Measurements from ENCODE around the gene UTP4.
A peak's percentile ranks its signal among the peaks of the same experiment; 100 is the strongest.

Gene UTP4

GRCh38 chr16:69105501-69106361, 26.7 kb upstream of the UTP4 start, which contains the start of gene HAS3:
HAS3 (plus strand) TSS chr16:69105653; CDS start chr16:69109396, 3,743 bp downstream.
- peak; percentile 51 for TF ChIP-seq CTCF (IDR thresholded peaks at IDR 0.05; ENCODE audit: control extremely low read depth, extremely low read depth, low read depth, missing control alignments)
- CTCF ChIA-PET, result interaction anchor here (1.0 to 1.8 kb wide), 5 partner anchors 11 to 578 kb away, joined by 3 to 4 read pairs (median 3); no protein-coding TSS in a partner anchor
- POLR2A ChIA-PET, result interaction anchor here (0.6 kb wide), 1 partner anchor 15 kb away, joined by 3 read pairs; no protein-coding TSS in a partner anchor
- peak; percentile 65 for DNase-seq (ENCODE audit: extremely low spot score)

- DNase-seq (ENCODE audit: extremely low spot score), result peak; percentile 50
- ChIA-PET POLR2A (no interaction called here), CTCF (interaction anchor here (1.0 to 1.5 kb wide), 3 partner anchors 11 to 206 kb away, joined by 3 to 4 read pairs (median 3); no protein-coding TSS in a partner anchor)
- no peak for TF ChIP-seq CTCF (IDR thresholded peaks at IDR 0.05; ENCODE audit: control extremely low read depth, extremely low read depth, low read depth, missing control alignments)
Measured at GRCh38 chr16:69106491-69107315, 25.7 kb upstream of the UTP4 start.

GRCh38 chr16:69107316-69107962, 25.0 kb upstream of the UTP4 start:
- ChIA-PET POLR2A (interaction anchor here (0.5 kb wide), 1 partner anchor 738 kb away, joined by 4 read pairs; no protein-coding TSS in a partner anchor), CTCF (interaction anchor here (1.9 to 2.3 kb wide), 3 partner anchors 10 to 18 kb away, joined by 6 to 14 read pairs (median 8); no protein-coding TSS in a partner anchor)
- no peak for DNase-seq (ENCODE audit: extremely low spot score)
- no peak for TF ChIP-seq CTCF (IDR thresholded peaks at IDR 0.05; ENCODE audit: control extremely low read depth, extremely low read depth, low read depth, missing control alignments)

- POLR2A ChIA-PET, result interaction anchor here (0.5 to 0.7 kb wide), 2 partner anchors 244 to 739 kb away, joined by 3 to 4 read pairs; no protein-coding TSS in a partner anchor
- TF ChIP-seq CTCF (IDR thresholded peaks at IDR 0.05; ENCODE audit: control extremely low read depth, extremely low read depth, low read depth, missing control alignments), result no peak
- no peak for DNase-seq (ENCODE audit: extremely low spot score)
- CTCF ChIA-PET, result interaction anchor here (1.9 to 2.3 kb wide), 3 partner anchors 9 to 19 kb away, joined by 6 to 14 read pairs (median 8); no protein-coding TSS in a partner anchor
Measured at GRCh38 chr16:69108064-69108904, 24.2 kb upstream of the UTP4 start.

- no peak for DNase-seq (ENCODE audit: extremely low spot score)
- ChIA-PET POLR2A (interaction anchor here (0.7 kb wide), 1 partner anchor 244 kb away, joined by 3 read pairs; no protein-coding TSS in a partner anchor), CTCF (interaction anchor here (1.9 to 2.3 kb wide), 3 partner anchors 9 to 20 kb away, joined by 6 to 14 read pairs (median 8); no protein-coding TSS in a partner anchor)
- no peak for TF ChIP-seq CTCF (IDR thresholded peaks at IDR 0.05; ENCODE audit: control extremely low read depth, extremely low read depth, low read depth, missing control alignments)
Measured at GRCh38 chr16:69108905-69109252, 23.6 kb upstream of the UTP4 start.

All from GM10248 (cell line).